SK-N-SH treated with all-trans-retinoic acid at 6 μM for 48 hours (cell line): ENCODE measurements around the gene TRAPPC10.
A peak's percentile ranks its signal among the peaks of the same experiment; 100 is the strongest.

Source experiments
- ATAC-seq: fragments of 200-7000 bp; cut with Tn5 transposase; 3 replicates; pipeline ENCODE4 v1.9.1; 2020; ENCODE audit warnings: mild to moderate bottlenecking, moderate library complexity
- ARNTL ChIP-seq: fragments of 450-650 bp; formaldehyde crosslinking; IDR thresholded peaks from 2 replicates; pipeline ENCODE4 v1.5.0; 2020; ENCODE audit warnings: low read depth, mild to moderate bottlenecking, moderate library complexity, borderline replicate concordance
- BACH2 ChIP-seq: fragments of 250-450 bp; sonication (Bioruptor Pico); IDR thresholded peaks from 2 replicates; pipeline ENCODE4 v1.9.0; 2021; ENCODE audit warnings: mild to moderate bottlenecking, borderline replicate concordance
- CSDC2 ChIP-seq: fragments of 250-450 bp; sonication (Bioruptor Pico); IDR thresholded peaks from 2 replicates; pipeline ENCODE4 v1.5.0; 2020; ENCODE audit warnings: mild to moderate bottlenecking, moderate library complexity
- ESRRG ChIP-seq: fragments of 250-450 bp; sonication (Bioruptor Pico); IDR thresholded peaks from 2 replicates; pipeline ENCODE4 v1.6.1; 2021; ENCODE audit warnings: mild to moderate bottlenecking
- GLIS3 ChIP-seq: fragments of 250-450 bp; sonication (Bioruptor Pico); IDR thresholded peaks from 2 replicates; pipeline ENCODE4 v1.5.0; 2020; ENCODE audit warnings: mild to moderate bottlenecking, moderate library complexity
- OSR1 ChIP-seq: fragments of 250-450 bp; sonication (Bioruptor Pico); IDR thresholded peaks from 2 replicates; pipeline ENCODE4 v1.8.0; 2022; ENCODE audit warnings: moderate library complexity, mild to moderate bottlenecking, inconsistent platforms
- PATZ1 ChIP-seq: fragments of 250-450 bp; sonication (Bioruptor Pico); IDR thresholded peaks from 2 replicates; pipeline ENCODE4 v1.8.0; 2020; ENCODE audit warnings: mild to moderate bottlenecking, moderate library complexity, borderline replicate concordance
- PPARA ChIP-seq: fragments of 250-450 bp; sonication (Bioruptor Pico); IDR thresholded peaks from 2 replicates; pipeline ENCODE4 v1.5.0; 2020; ENCODE audit warnings: mild to moderate bottlenecking, borderline replicate concordance
- RARB ChIP-seq: fragments of 250-450 bp; sonication (Bioruptor Pico); IDR thresholded peaks from 2 replicates; pipeline ENCODE4 v1.8.0; 2021; ENCODE audit warnings: mild to moderate bottlenecking, moderate library complexity
- TCF4 ChIP-seq: fragments of 250-450 bp; sonication (Bioruptor Pico); IDR thresholded peaks from 2 replicates; pipeline ENCODE4 v1.8.0; 2021; ENCODE audit warnings: mild to moderate bottlenecking, moderate library complexity, borderline replicate concordance
- TSHZ2 ChIP-seq: fragments of 250-450 bp; sonication (Bioruptor Pico); IDR thresholded peaks from 2 replicates; pipeline ENCODE4 v1.5.0; 2020; ENCODE audit warnings: mild to moderate bottlenecking, moderate library complexity
- ZC3H10 ChIP-seq: fragments of 250-450 bp; sonication (Bioruptor Pico); IDR thresholded peaks from 2 replicates; pipeline ENCODE4 v1.5.1; 2021; ENCODE audit warnings: mild to moderate bottlenecking, moderate library complexity
- ZFP30 ChIP-seq: fragments of 450-650 bp; formaldehyde crosslinking; IDR thresholded peaks from 2 replicates; pipeline ENCODE4 v1.5.0; 2022; ENCODE audit warnings: mild to moderate bottlenecking, moderate library complexity
- ZNF565 ChIP-seq: fragments of 450-650 bp; formaldehyde crosslinking; conservative IDR thresholded peaks from 2 replicates; pipeline ENCODE4 v1.5.0; 2020; ENCODE audit warnings: low read depth, mild to moderate bottlenecking, moderate library complexity
- ZNF70 ChIP-seq: fragments of 450-650 bp; formaldehyde crosslinking; IDR thresholded peaks from 2 replicates; pipeline ENCODE4 v1.5.0; 2020; ENCODE audit warnings: mild to moderate bottlenecking, moderate library complexity
- TF ChIP-seq, protein P1 (sequence below): fragments of 250-450 bp; sonication (Bioruptor Pico); IDR thresholded peaks from 2 replicates; pipeline ENCODE4 v1.8.0; 2021; ENCODE audit warnings: low read depth, mild to moderate bottlenecking, moderate library complexity, borderline replicate concordance

TRAPPC10 gene

GRCh38 chr21:43988506-43989230 lies 23.4 kb upstream of the TRAPPC10 start:
- peak; percentile 7; the same call in 1 of the 3 replicates for ATAC-seq
- TF ChIP-seq PATZ1 (CRISPR knock-in tag) (no peak), ARNTL (no peak), RARB (CRISPR knock-in tag) (no peak), ZC3H10 (CRISPR knock-in tag) (no peak), PPARA (CRISPR knock-in tag) (no peak), TSHZ2 (no peak), GLIS3 (no peak)
- TF ChIP-seq, protein P1, sequence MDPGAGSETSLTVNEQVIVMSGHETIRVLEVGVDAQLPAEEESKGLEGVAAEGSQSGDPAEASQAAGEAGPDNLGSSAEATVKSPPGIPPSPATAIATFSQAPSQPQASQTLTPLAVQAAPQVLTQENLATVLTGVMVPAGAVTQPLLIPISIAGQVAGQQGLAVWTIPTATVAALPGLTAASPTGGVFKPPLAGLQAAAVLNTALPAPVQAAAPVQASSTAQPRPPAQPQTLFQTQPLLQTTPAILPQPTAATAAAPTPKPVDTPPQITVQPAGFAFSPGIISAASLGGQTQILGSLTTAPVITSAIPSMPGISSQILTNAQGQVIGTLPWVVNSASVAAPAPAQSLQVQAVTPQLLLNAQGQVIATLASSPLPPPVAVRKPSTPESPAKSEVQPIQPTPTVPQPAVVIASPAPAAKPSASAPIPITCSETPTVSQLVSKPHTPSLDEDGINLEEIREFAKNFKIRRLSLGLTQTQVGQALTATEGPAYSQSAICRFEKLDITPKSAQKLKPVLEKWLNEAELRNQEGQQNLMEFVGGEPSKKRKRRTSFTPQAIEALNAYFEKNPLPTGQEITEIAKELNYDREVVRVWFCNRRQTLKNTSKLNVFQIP (CRISPR knock-in tag): no peak

GRCh38 chr21:43989401-43989800 lies 22.7 kb upstream of the TRAPPC10 start:
- no peak for ATAC-seq
- TF ChIP-seq ZC3H10 (CRISPR knock-in tag) (no peak), ZFP30 (CRISPR knock-in tag) (no peak), BACH2 (CRISPR knock-in tag) (no peak), ZNF70 (CRISPR knock-in tag) (no peak), CSDC2 (CRISPR knock-in tag) (no peak), PPARA (CRISPR knock-in tag) (no peak), TCF4 (CRISPR knock-in tag) (no peak)
- TF ChIP-seq, protein P1 (CRISPR knock-in tag): no peak

GRCh38 chr21:43991447-43991991 lies 20.6 kb upstream of the TRAPPC10 start:
- no peak for ATAC-seq
- no peak for TF ChIP-seq ESRRG (CRISPR knock-in tag)

DNA sequence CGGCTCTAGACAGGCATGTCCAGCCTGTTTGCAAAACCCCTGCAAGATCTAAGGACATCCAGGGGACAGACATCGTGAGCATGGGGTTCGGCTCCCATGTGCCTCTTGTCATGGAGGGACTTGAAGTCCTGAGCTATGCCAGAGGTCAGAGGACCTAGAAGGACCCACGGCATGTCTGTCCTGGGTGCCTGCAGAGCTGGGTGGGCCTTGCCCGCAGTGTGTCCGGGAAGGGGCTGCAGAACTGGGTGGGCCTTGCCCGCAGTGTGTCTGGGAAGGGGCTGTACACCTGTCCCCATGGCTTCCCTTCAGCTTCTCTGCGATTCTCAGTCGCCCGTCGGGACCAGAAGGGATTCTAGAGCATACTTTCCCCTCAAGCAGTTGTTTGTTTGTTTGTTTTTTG lies 20.0 kb upstream of the TRAPPC10 start:
- TF ChIP-seq, protein P1 (CRISPR knock-in tag): no peak
- TF ChIP-seq RARB (CRISPR knock-in tag): no peak
- no peak for TF ChIP-seq OSR1 (CRISPR knock-in tag)
- no peak for TF ChIP-seq ZNF70 (CRISPR knock-in tag)
- TF ChIP-seq ZC3H10 (CRISPR knock-in tag): no peak
- TF ChIP-seq ZFP30 (CRISPR knock-in tag): no peak
- TF ChIP-seq ARNTL: no peak
- TF ChIP-seq ZNF565 (CRISPR knock-in tag): no peak
- ATAC-seq: no peak
